ENCODE measurements around the gene TLK2. TPM values are rescaled to one million over a fixed set of nuclear protein-coding genes. Genes with fewer than 3 reads are reported as not detected.

The TLK2 gene
- polyA plus RNA-seq, 1 donor (not counting 4 experiments of a cell fraction or from before 2014, with no cell fraction given) = 33.4 TPM

DNA sequence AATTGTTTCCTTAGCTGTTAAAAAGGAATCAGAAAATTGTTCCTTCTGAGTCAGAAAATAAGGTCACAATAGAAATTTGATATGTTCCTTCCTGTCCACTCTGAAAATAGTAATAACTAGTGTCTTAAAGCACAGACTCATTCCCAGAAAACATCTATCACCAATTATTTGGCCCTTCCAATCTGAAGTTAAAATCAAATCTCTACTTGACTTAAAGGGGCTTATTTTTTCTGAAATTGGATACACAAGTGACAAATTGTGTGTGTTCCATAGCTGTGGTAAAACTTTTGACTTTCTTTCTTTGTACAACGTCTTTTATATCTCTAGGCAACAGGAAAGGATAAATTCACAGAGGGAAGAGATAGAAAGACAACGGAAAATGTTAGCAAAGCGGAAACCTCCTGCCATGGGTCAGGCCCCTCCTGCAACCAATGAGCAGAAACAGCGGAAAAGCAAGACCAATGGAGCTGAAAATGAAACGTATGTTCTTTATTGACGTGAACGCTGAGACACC is 94.3 kb downstream of the TLK2 start:
- peaks cover 9 to 14% of the 10 kb centered on the region in 2 experiments for H3K36me3 ChIP-seq (ENCODE audit: control insufficient read depth in 2 of 2, extremely low read depth in 1 of 2, insufficient read depth in 2 of 2, low read length in 2 of 2)
- dilution Hi-C loops (cut with MboI; ENCODE audit: extremely low pct_ligation_motif_present, low sequenced_read_pairs) = no loop called here

DNA sequence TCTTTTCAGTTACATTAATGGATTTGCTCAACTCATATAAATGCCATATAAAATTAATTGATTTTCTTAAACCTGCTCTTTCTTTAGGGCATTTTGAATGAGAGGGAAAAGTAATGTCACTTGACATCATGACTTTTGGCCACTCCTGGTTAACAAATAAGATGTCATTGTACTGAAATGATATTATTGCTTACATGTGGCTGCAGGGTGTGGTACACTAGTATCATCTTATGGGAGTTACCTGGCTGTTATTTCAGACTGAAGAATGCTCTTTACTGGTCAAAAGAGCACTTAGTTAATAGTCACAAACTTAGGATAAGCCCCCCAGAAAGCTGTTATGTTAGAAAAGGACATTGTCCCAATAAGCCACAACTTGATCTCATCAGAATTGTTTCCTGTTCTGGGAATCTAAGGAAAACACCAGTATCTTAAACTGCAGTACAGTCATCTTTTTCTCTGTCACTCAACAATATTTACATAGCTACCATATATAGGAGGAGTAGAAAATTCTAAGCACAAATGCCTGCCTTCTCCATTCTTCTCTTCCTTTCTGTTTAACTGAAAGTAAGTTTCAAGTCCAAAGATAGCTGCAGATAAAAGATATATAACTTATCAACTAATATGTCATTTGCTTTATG is 95.0 kb downstream of the TLK2 start:
- no peaks in the 10 kb centered on the region for H3K4me1 ChIP-seq (ENCODE audit: control insufficient read depth, extremely low read depth, insufficient read depth, low read length)
- TF ChIP-seq, protein P1, sequence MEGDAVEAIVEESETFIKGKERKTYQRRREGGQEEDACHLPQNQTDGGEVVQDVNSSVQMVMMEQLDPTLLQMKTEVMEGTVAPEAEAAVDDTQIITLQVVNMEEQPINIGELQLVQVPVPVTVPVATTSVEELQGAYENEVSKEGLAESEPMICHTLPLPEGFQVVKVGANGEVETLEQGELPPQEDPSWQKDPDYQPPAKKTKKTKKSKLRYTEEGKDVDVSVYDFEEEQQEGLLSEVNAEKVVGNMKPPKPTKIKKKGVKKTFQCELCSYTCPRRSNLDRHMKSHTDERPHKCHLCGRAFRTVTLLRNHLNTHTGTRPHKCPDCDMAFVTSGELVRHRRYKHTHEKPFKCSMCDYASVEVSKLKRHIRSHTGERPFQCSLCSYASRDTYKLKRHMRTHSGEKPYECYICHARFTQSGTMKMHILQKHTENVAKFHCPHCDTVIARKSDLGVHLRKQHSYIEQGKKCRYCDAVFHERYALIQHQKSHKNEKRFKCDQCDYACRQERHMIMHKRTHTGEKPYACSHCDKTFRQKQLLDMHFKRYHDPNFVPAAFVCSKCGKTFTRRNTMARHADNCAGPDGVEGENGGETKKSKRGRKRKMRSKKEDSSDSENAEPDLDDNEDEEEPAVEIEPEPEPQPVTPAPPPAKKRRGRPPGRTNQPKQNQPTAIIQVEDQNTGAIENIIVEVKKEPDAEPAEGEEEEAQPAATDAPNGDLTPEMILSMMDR (optimal IDR thresholded peaks at IDR 0.05 in 1 of 3, IDR thresholded peaks at IDR 0.05 in 1 of 3, conservative IDR thresholded peaks at IDR 0.05 in 1 of 3; ENCODE audit: extremely low read depth in 1 of 3, insufficient read depth in 2 of 3, low read length in 3 of 3) = no peak
- TF ChIP-seq EZH2 (IDR thresholded peaks at IDR 0.05; ENCODE audit: low read length) = no peak
- H3K9ac ChIP-seq (ENCODE audit: control insufficient read depth, extremely low read depth, insufficient read depth, low read length) = no peak overlapping the region
- no peak overlapping the region for H3K27ac ChIP-seq (ENCODE audit: control insufficient read depth, insufficient read depth, low read length)
- no peak for FAIRE-seq
- no peak for DNase-seq (ENCODE audit: low read depth, low spot score)
- H4K20me1 ChIP-seq (ENCODE audit: control insufficient read depth, extremely low read depth, insufficient read depth, low read length) = no peaks in the 10 kb centered on the region
- peaks cover 3% of the 10 kb centered on the region for H3K79me2 ChIP-seq (ENCODE audit: control insufficient read depth, insufficient read depth, low read length)
- H3K27me3 ChIP-seq (ENCODE audit: control insufficient read depth, extremely low read depth, insufficient read depth, low read length) = no peaks in the 10 kb centered on the region
- H3K4me3 ChIP-seq (ENCODE audit: control insufficient read depth in 2 of 3, extremely low read depth in 1 of 3, insufficient read depth in 2 of 3, low read depth in 1 of 3, low read length in 3 of 3) = no peak overlapping the region
- no peak overlapping the region for H3K4me2 ChIP-seq (ENCODE audit: control insufficient read depth, extremely low read depth, insufficient read depth, low read depth, low read length)
- dilution Hi-C loops (cut with MboI; ENCODE audit: extremely low pct_ligation_motif_present, low sequenced_read_pairs) = no loop called here
- H3K9me3 ChIP-seq (ENCODE audit: control insufficient read depth, low read depth, low read length) = no peaks in the 10 kb centered on the region
- no peaks in the 10 kb centered on the region for H3K9me1 ChIP-seq (ENCODE audit: control insufficient read depth, extremely low read depth, insufficient read depth, low read length)
- H2AFZ ChIP-seq (ENCODE audit: control insufficient read depth, low read length) = no peak overlapping the region
- peaks cover 9 to 14% of the 10 kb centered on the region in 2 experiments for H3K36me3 ChIP-seq (ENCODE audit: control insufficient read depth in 2 of 2, extremely low read depth in 1 of 2, insufficient read depth in 2 of 2, low read length in 2 of 2)

More for the DNA sequence above, 94.3 kb downstream of the TLK2 start:
- H3K4me2 ChIP-seq (ENCODE audit: control insufficient read depth, extremely low read depth, insufficient read depth, low read depth, low read length) = no peak overlapping the region
- H4K20me1 ChIP-seq (ENCODE audit: control insufficient read depth, extremely low read depth, insufficient read depth, low read length) = no peaks in the 10 kb centered on the region
- FAIRE-seq (no peak), DNase-seq (ENCODE audit: low read depth, low spot score) (no peak)
- H3K9me1 ChIP-seq (ENCODE audit: control insufficient read depth, extremely low read depth, insufficient read depth, low read length) = no peaks in the 10 kb centered on the region
- H3K79me2 ChIP-seq (ENCODE audit: control insufficient read depth, insufficient read depth, low read length) = peaks cover 3% of the 10 kb centered on the region
- no peaks in the 10 kb centered on the region for H3K27me3 ChIP-seq (ENCODE audit: control insufficient read depth, extremely low read depth, insufficient read depth, low read length)
- TF ChIP-seq EZH2 (IDR thresholded peaks at IDR 0.05; ENCODE audit: low read length) = no peak
- TF ChIP-seq, protein P1 (optimal IDR thresholded peaks at IDR 0.05 in 1 of 3, IDR thresholded peaks at IDR 0.05 in 1 of 3, conservative IDR thresholded peaks at IDR 0.05 in 1 of 3; ENCODE audit: extremely low read depth in 1 of 3, insufficient read depth in 2 of 3, low read length in 3 of 3) = no peak
- H3K4me1 ChIP-seq (ENCODE audit: control insufficient read depth, extremely low read depth, insufficient read depth, low read length) = no peaks in the 10 kb centered on the region
- H3K27ac ChIP-seq (ENCODE audit: control insufficient read depth, insufficient read depth, low read length) = no peak overlapping the region
- H3K4me3 ChIP-seq (ENCODE audit: control insufficient read depth in 2 of 3, extremely low read depth in 1 of 3, insufficient read depth in 2 of 3, low read depth in 1 of 3, low read length in 3 of 3) = no peak overlapping the region
- H2AFZ ChIP-seq (ENCODE audit: control insufficient read depth, low read length) = no peak overlapping the region
- no peaks in the 10 kb centered on the region for H3K9me3 ChIP-seq (ENCODE audit: control insufficient read depth, low read depth, low read length)
- H3K9ac ChIP-seq (ENCODE audit: control insufficient read depth, extremely low read depth, insufficient read depth, low read length) = no peak overlapping the region

Measured in keratinocyte (primary cell).